Central memory CD8-positive, alpha-beta T cell (primary cell): ENCODE results near the gene BCL2L11.
A peak's percentile ranks its signal among the peaks of the same experiment; 100 is the strongest.

Experiments
- ATAC-seq: fragments of 150-1000 bp; cut with Tn5 transposase; replicated peaks from 2 replicates; pipeline ENCODE4 v1.10.0; 2022; ENCODE audit warnings: mild to moderate bottlenecking, moderate FRiP score, moderate number of reproducible peaks; ENCODE audit not compliant: poor library complexity, severe bottlenecking; ENCODE audit errors: extremely low read depth
- DNase-seq, 2 donors: peaks; one replicate each; pipeline ENCODE4 v3.0.0; 2021; ENCODE audit warnings: low spot score in 2 of 2
- H3K27ac Mint-ChIP-seq: one replicate; pipeline ENCODE4 v1.8.0; 2022; ENCODE audit warnings: low read depth, mild to moderate bottlenecking, moderate library complexity, mixed read lengths
- H3K27me3 Mint-ChIP-seq: one replicate; pipeline ENCODE4 v1.8.0; 2022; ENCODE audit warnings: mixed read lengths
- H3K36me3 Mint-ChIP-seq: one replicate; pipeline ENCODE4 v1.8.0; 2022; ENCODE audit warnings: mild to moderate bottlenecking, moderate library complexity, mixed read lengths; ENCODE audit not compliant: insufficient read depth
- H3K4me1 Mint-ChIP-seq: one replicate; pipeline ENCODE4 v1.8.0; 2022; ENCODE audit warnings: mixed read lengths
- H3K4me3 Mint-ChIP-seq: one replicate; pipeline ENCODE4 v1.8.0; 2022; ENCODE audit warnings: mild to moderate bottlenecking, moderate library complexity, mixed read lengths
- H3K9me3 Mint-ChIP-seq: one replicate; pipeline ENCODE4 v1.8.0; 2022; ENCODE audit warnings: mixed read lengths

The BCL2L11 gene

GRCh38 chr2:111121028-111121827 lies 514 bp downstream of the BCL2L11 start:
- ATAC-seq = peak; percentile 3
- Mint-ChIP-seq H3K27ac (peak overlapping the region; percentile 87), H3K4me3 (peak overlapping the region; percentile 93), H3K36me3 (peaks cover 28% of the 10 kb centered on the region), H3K27me3 (peaks cover 37% of the 10 kb centered on the region), H3K4me1 (peaks cover 63% of the 10 kb centered on the region), H3K9me3 (no peaks in the 10 kb centered on the region)
- peak; percentile 33 to 38 for DNase-seq

DNA sequence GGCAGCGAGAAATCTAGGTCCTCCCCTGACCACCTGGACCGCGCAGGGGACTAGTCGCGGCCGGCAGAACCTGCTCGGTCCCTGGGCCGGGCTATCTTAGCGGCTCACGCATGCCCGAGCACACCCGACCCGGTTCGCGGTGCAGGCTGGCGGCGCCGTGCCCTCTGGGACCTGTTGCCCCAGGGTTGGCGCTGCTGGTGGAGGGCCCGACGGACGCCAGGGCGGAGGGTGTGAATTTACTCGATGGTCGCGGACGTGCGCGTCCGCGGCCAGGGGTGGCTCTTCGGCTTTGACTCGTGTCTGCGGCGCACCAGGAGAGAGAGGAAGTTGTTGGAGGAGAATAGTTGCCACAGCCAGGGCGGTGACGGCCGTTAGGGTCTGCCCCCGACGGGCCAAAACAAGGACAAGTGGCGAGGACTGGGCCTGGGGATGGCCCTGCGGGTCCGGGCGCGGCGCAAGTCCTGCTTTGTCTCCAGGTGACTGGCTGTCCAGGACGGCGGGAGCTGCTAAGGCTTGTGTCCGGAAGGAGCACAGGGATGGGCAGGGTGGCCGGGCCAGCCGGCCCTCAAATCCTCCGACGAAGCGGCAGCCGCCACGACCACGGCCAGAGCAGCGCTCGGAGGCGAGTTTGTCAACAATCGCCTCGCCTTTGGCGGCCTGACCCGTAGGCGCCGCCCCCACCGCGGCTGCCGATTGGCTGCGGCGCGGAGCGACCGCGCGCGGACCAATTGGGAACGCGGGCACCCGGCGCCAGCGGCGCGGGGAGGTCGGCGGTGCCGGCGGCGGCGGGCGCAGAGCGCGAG lies 1.3 kb downstream of the BCL2L11 start:
- no peaks in the 10 kb centered on the region for H3K9me3 Mint-ChIP-seq
- H3K4me1 Mint-ChIP-seq = peaks cover 63% of the 10 kb centered on the region
- H3K36me3 Mint-ChIP-seq = peaks cover 27% of the 10 kb centered on the region
- DNase-seq (peak; percentile 58 to 62), ATAC-seq (peak; percentile 47)
- H3K27ac Mint-ChIP-seq = peak overlapping the region; percentile 87
- H3K4me3 Mint-ChIP-seq = peak overlapping the region; percentile 93
- peaks cover 29% of the 10 kb centered on the region for H3K27me3 Mint-ChIP-seq

DNA sequence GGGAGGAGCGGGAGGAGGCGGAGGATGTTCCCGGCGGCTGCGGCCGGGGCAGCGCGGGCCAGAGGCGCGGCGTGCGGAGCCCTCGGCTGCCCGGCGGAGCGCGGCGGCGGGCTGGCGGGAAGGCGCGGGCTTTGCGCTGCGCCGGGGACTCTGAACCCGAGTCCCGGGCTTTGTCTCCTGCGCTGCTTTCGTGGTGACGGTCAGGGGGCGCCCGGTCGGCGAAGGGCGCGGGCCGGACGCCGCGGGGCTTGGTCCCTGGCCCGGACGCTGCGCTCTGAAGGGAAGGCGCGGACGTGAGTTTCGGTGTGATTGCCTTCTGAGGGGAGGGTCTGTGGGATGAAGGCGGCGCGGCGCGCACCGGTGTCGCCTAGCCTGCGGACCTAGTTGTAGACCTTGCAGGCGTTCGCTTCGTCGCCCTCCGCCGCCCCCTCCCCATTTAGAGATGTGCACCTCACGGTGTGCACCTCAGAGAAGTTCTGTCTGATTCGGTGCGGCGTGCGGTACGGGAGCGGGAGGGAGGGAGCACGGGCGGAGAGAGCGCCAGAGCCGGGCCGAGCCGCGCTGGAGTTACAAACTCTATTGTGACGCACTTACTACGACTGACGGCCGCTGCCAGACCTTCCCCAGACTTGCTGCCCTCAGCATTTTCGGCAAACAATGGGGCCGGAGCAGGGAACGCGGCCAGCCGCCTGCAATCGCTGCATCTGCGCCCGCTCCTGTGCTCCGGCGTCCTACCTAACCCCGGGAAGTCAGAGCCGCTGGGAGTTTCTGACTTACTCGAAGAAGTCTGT lies 2.1 kb downstream of the BCL2L11 start:
- peaks cover 59% of the 10 kb centered on the region for H3K4me1 Mint-ChIP-seq
- ATAC-seq (no peak), DNase-seq (peak; percentile 12 to 17)
- peaks cover 21% of the 10 kb centered on the region for H3K27me3 Mint-ChIP-seq
- peaks cover 30% of the 10 kb centered on the region for H3K36me3 Mint-ChIP-seq
- H3K9me3 Mint-ChIP-seq = no peaks in the 10 kb centered on the region
- peak overlapping the region; percentile 93 for H3K4me3 Mint-ChIP-seq
- H3K27ac Mint-ChIP-seq = no peak overlapping the region

- H3K4me3 Mint-ChIP-seq = peak overlapping the region; percentile 59
- no peak for DNase-seq
- H3K36me3 Mint-ChIP-seq = peaks cover 31% of the 10 kb centered on the region
- H3K9me3 Mint-ChIP-seq = no peaks in the 10 kb centered on the region
- H3K27ac Mint-ChIP-seq = no peak overlapping the region
- peaks cover 11% of the 10 kb centered on the region for H3K27me3 Mint-ChIP-seq
- no peak for ATAC-seq
- peaks cover 50% of the 10 kb centered on the region for H3K4me1 Mint-ChIP-seq
These were observed 3.0 kb downstream of the BCL2L11 start for GRCh38 chr2:111123751-111124150.

GRCh38 chr2:111126581-111126980 lies 5.9 kb downstream of the BCL2L11 start:
- Mint-ChIP-seq H3K4me3 (no peak overlapping the region), H3K27ac (no peak overlapping the region), H3K9me3 (no peaks in the 10 kb centered on the region), H3K36me3 (peaks cover 25% of the 10 kb centered on the region), H3K27me3 (no peaks in the 10 kb centered on the region), H3K4me1 (peaks cover 30% of the 10 kb centered on the region)
- ATAC-seq (no peak), DNase-seq (no peak)

- H3K36me3 Mint-ChIP-seq = peaks cover 21% of the 10 kb centered on the region
- ATAC-seq (no peak), DNase-seq (no peak)
- no peak overlapping the region for H3K27ac Mint-ChIP-seq
- H3K27me3 Mint-ChIP-seq = no peaks in the 10 kb centered on the region
- peaks cover 28% of the 10 kb centered on the region for H3K4me1 Mint-ChIP-seq
- no peak overlapping the region for H3K4me3 Mint-ChIP-seq
- no peaks in the 10 kb centered on the region for H3K9me3 Mint-ChIP-seq
These were observed 6.6 kb downstream of the BCL2L11 start for GRCh38 chr2:111127351-111127750.

DNA sequence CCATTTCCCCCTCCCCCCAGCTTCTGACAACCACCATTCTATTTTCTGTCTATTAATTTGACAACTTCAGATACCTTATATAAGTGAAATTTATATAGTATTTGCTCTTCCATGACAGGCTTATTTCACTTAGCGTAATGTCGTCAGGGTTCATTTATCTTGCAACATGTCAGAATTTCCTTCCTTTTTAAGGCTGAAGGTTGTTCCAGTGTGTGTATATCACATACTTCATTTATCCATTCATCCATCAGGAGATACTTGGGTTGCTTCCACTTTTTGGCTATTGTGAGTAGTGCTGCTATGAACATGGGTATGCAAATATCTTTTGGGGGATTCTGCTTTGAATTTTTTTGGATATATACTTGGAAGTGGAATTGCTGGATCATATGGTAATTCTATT lies 7.4 kb downstream of the BCL2L11 start:
- Mint-ChIP-seq H3K4me1 (peaks cover 28% of the 10 kb centered on the region), H3K36me3 (peaks cover 19% of the 10 kb centered on the region), H3K27me3 (no peaks in the 10 kb centered on the region), H3K27ac (no peak overlapping the region), H3K4me3 (no peak overlapping the region), H3K9me3 (no peaks in the 10 kb centered on the region)
- ATAC-seq = no peak
- DNase-seq = no peak

DNA sequence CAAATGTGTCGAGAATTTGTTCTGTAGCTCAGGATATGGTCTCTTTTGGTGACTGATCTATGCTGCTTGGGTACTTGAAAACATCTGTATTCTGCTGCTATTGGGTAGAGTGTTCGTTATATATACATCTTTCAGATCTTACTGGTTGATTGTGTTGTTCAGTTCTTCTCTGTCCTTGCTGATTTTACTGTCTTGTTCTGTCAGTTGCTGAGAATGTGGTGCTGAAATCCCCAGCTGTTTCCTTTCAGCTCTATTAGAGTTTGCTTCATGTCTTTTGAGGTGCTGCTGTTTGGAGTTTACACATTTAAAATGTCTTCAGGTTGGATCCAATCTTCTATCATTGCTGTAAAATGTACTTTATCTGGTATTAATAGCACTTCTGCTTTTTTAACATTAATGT lies 12.9 kb downstream of the BCL2L11 start:
- no peak for ATAC-seq
- DNase-seq = no peak
- Mint-ChIP-seq H3K9me3 (no peaks in the 10 kb centered on the region), H3K27ac (no peak overlapping the region), H3K4me3 (no peak overlapping the region), H3K36me3 (peaks cover 9% of the 10 kb centered on the region), H3K4me1 (peaks cover 32% of the 10 kb centered on the region), H3K27me3 (no peaks in the 10 kb centered on the region)

GRCh38 chr2:111134055-111134454 lies 13.3 kb downstream of the BCL2L11 start:
- Mint-ChIP-seq H3K27ac (no peak overlapping the region), H3K4me1 (peaks cover 32% of the 10 kb centered on the region), H3K36me3 (peaks cover 8% of the 10 kb centered on the region)

DNA sequence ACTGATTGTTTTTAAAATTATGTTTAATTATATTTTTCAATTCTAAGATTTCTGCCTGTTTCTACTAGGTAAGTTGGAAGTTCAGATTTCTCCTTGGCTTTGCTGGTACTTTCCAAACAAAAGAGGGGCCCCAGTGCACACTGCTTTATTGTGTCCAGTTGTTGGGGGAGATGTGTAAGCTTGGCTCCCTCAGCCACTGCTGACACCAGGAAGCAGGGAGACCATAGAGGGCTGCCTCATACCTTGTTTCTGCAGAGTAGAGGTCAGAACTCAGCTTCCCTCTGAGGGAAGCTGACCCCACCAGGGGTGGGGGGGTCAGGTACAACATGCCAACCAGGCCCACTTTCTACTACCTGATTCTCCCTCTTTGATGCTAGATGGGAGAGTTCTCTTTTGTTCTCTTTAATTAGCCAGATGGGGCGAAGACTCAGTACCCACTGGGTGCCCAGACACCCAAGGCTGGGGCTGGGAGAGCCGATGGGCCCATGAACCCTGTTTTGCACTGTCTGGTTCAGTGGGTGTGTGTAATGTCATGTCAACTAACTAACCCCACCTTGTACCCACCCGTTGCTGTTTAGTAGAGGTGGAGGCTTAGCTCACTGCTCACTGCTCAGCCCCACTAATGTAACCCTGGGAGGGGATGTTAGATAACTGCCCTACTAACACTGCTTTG lies 14.7 kb downstream of the BCL2L11 start:
- no peak overlapping the region for H3K4me3 Mint-ChIP-seq
- H3K36me3 Mint-ChIP-seq = peaks cover 8% of the 10 kb centered on the region
- H3K9me3 Mint-ChIP-seq = no peaks in the 10 kb centered on the region
- ATAC-seq (no peak), DNase-seq (no peak)
- H3K27me3 Mint-ChIP-seq = no peaks in the 10 kb centered on the region
- no peak overlapping the region for H3K27ac Mint-ChIP-seq
- peaks cover 32% of the 10 kb centered on the region for H3K4me1 Mint-ChIP-seq

More at GRCh38 chr2:111134055-111134454, 13.3 kb downstream of the BCL2L11 start:
- Mint-ChIP-seq H3K9me3 (no peaks in the 10 kb centered on the region), H3K27me3 (no peaks in the 10 kb centered on the region), H3K4me3 (no peak overlapping the region)
- no peak for ATAC-seq
- DNase-seq = no peak

GRCh38 chr2:111135910-111136297 lies 15.2 kb downstream of the BCL2L11 start:
- Mint-ChIP-seq H3K27ac (no peak overlapping the region), H3K36me3 (peaks cover 9% of the 10 kb centered on the region), H3K4me3 (no peak overlapping the region), H3K27me3 (no peaks in the 10 kb centered on the region), H3K4me1 (peaks cover 32% of the 10 kb centered on the region), H3K9me3 (no peaks in the 10 kb centered on the region)
- no peak for ATAC-seq
- DNase-seq = no peak

DNA sequence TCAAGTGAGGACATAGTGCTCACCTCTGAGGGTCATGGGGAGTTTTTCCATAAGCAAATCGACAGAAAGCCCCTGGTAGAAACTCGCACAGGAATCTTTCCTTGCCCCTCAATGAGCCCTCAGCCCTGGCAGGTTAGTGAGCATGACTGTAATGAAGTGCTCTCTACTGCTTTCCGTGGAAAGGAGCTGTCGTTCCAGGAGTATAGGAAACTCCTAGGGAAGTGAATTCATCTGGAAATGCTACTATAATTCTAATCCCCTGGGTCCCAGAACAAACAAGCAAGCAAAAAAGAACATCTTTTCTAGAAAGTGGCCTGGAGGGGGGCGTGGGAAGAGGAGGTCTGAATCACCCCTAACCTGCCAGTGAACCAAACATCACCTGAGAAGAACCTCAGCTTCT lies 18.1 kb downstream of the BCL2L11 start:
- peaks cover 19% of the 10 kb centered on the region for H3K4me1 Mint-ChIP-seq
- no peak overlapping the region for H3K27ac Mint-ChIP-seq
- no peaks in the 10 kb centered on the region for H3K27me3 Mint-ChIP-seq
- ATAC-seq (no peak), DNase-seq (no peak)
- H3K4me3 Mint-ChIP-seq = no peak overlapping the region
- H3K9me3 Mint-ChIP-seq = no peaks in the 10 kb centered on the region
- peaks cover 7% of the 10 kb centered on the region for H3K36me3 Mint-ChIP-seq
